IPS-NIHi7 (cell line): ENCODE measurements around the gene CD8B2.
"Not testable (repeated sequence)": the region's sequence is repeated elsewhere in the genome, so short reads cannot be mapped to it uniquely, and the experiment has no call there.

ENCODE experiments used
- DNase-seq: peaks from one replicate; pipeline ENCODE4 v3.0.0; 2012; ENCODE audit warnings: mixed read lengths; ENCODE audit errors: extremely low spot score

CD8B2 gene

DNA sequence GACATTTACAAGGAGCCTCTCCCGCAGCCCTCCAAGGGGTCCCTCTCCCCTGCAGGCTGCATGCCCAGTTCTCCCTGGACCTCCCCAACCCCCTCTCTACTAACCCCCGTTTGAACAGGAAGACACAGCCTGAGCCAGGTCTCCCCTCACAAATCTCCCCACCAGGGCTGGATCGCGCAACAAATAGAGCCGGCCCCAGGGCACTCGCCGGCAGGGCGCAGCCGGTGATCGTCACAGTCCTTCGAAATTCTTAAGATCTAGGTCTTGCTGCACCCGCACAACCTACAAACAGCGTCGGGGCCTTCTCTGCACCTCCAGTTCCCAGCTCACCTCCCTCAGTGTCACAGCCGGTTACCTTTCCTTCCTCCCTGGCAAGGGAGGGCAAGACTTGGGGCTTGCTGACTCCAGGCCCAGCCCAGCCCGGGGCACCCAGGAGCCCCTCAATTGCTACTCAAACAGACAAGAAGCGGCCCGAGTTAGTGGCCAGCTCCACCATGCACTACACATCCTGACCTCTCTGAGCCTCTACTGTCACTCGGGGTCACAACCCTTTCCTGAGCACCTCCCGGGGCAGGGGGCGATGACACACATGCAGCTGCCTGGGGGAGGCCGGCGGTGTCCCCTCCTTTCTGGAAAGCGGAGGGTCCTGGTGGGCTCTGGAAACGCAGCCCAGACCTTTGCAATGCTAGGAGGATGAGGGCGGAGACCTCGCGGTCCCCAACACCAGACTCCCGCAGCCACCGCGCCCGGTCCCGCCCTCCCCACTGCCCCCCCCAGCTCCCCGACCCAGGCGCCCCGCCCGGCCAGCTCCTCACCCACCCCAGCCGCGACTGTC is at the start of gene CD8B2:
Gene CD8B2 (plus strand): TSS at position 814 of the 835 bp plus-strand sequence. CDS start 63 bp downstream, outside the sequence.
- not testable (repeated sequence) for DNase-seq

DNA sequence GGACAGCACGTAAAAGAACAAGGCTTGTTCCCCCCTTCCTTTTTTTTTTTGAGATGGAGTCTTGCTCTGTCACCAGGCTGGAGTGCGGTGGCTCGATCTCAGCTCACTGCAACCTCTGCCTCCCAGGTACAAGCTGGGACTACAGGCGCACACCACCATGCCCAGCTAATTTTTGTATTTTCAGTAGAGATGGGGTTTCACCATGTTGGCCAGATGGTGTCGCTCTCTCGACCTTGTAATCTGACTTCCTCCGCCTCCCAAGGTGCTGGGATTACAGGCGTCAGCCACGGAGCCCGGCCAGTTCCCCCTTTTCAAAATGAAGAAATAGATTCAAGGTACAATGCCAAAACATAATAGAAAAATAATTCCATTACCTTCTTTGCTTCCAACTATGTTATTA is 25.3 kb upstream of the CD8B2 start:
- not testable (repeated sequence) for DNase-seq

DNA sequence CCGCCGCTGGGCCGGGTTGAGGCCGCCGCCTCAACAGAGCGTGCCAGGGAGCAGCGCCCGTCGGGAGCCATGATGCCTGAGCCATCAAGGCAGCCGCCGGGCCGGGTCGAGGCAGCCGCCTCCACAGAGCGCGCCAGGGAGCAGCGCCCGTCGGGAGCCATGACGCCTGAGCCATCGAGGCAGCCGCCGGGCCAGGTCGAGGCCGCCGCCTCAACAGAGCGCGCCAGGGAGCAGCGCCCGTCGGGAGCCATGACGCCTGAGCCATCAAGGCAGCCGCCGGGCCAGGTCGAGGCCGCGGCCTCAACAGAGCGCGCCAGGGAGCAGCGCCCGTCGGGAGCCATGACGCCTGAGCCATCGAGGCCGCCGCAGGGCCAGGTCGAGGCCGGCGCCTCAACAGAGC is 19.6 kb upstream of the CD8B2 start:
- not testable (repeated sequence) for DNase-seq

DNA sequence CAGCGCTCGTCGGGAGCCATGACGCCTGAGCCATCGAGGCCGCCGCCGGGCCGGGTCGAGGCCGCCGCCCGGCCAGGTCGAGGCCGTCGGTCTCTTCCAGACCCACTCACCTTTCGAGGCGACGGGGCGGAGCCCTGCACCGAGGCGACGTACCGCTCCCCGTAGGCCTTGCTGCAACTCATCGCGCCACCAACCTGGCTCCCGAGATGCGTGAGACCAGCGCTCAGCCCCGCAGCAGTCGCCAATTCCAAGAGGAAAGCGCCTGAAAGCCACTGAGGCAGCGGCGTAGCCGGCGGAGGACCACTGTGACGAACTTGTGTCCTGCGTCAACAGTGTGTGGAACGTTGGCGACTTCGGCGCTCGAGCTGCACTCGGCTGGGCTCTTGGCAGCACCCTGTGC is 19.1 kb upstream of the CD8B2 start, which contains the start of gene RGPD3:
Gene RGPD3 (minus strand): TSS at position 307 of the 400 bp plus-strand sequence. CDS start 125 bp downstream, at position 182.
- DNase-seq = not testable (repeated sequence)

DNA sequence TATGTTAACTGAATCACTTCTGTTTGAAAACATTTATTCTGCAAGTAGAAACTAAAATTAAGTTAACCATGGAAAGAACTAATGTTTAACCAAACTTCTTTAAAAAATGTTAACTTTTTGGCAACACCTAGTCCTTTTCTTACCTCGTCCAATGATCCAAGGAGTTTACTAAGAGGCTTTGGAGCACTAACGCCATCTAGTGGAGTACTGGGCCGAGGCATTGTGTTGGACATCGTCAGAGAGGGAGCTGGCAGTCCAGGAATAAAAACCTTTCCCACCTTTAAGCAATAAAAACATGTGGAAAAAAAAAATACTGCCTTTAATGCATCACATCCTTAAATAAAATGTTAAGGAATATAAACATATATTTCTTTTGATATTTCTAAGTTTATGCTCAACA is 16.5 kb upstream of the CD8B2 start:
- not testable (repeated sequence) for DNase-seq

DNA sequence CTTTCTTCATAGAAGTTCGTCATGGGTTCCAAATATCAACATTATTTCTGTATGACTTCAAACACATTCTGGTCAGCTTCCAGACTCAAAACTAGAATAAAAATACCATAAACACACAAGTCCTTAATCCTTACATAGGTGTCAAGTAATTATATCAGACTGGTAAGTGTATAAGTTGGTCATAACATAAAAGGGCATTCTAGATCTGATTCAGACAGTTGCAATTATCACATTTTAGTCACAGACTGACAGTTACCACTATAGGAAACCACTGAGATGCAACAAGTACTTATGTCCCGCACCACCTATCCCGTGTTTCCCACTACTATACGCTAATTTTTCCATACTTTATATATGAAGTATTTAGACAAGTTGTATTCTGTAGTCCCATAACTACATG is 9.5 kb upstream of the CD8B2 start:
- DNase-seq = not testable (repeated sequence)

DNA sequence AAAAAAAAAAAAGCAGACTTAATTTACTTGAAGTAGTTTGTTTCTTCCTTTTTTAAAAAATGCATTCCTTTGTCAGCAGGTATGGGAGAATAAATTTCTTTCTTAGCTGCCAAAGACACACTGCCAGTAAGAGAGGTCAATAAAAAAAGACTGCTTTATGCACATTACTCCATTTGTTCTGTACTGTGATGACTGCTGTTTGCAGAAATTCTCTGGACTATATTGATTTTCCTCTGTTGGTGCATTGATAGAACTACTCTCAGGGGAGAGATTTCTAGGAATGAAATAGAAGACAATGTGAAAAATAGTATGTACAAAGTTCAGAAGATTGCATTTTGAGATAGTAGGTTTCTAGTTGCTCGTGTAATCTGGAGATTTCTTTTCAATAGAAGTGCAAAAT is 7.6 kb upstream of the CD8B2 start:
- DNase-seq = not testable (repeated sequence)

DNA sequence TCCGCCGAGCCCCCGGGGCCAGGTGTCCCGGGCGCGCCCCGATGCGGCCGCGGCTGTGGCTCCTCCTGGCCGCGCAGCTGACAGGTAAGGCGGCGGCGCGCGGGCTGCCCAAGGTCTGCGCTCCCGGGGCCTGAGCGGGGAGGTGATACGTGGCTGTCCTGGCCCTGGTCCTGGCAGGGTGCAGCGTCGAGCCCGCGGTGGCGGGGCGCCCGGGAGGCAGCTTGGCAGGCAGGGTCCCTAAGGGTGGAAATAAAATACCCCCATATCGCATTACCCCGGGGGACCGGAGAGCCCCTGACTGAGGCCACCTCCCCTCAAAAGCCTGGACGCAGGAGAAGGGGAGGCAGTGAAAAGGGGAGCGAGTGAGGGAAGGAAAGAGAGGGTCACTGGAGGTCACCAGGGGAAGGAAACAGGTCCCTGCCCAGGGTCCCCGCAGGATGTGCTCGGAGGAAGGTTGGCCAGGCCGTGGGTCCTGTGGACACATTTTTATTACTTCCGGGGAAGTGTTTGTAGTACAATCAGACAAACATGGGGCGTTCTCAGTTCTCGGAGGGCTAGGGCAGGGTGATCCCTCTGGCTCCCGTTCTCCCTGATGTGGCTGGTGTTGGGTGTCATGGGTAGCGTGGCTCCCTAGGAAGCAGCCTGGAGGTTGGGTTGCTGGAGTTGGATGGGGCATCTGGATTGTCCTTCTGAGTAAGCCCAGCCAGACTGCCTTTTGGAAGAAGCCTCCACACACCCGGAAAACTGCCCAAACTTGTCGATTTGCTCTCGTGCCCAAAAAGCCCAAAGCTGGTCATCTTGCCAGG is 425 bp downstream of the CD8B2 start:
- peak; percentile 26 for DNase-seq

DNA sequence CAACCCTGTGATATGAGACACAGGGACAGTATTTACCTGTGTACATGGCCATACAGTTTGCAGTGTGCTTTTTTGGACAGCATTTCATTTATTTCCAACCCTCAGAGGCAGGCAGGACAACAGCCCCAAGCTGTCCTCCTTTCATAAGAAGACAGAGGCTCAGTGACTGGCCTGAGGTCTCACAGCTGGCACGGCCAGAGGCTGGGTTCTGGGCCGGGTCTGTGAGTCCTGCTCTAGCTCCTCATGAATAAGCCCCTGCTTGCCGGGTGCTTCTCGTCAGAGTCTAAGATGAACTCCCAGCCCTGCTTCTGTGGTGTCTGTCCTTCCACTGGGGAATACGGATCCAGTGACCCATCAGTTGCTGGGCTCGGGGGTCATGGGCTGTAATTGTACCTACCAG is 2.5 kb downstream of the CD8B2 start:
- DNase-seq = not testable (repeated sequence)

DNA sequence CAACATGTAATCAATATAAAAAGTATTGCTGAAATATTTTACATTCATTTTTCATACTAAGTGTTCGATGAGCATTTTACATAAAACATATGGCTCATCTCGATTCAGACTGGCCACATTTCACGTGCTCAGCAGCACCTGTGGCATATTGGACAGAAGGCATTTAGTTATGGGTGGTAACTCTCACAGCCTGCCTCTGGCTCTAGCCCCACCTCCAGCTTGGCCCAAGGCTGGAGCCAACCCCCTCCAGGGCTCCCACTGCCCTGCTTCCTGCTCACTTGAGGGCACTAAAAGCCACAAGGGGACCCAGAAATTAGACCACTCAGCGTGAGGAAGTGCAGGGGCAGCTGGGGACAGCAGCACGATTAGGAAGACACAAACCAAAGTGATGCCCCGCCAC is 5.2 kb downstream of the CD8B2 start:
- DNase-seq = not testable (repeated sequence)

DNA sequence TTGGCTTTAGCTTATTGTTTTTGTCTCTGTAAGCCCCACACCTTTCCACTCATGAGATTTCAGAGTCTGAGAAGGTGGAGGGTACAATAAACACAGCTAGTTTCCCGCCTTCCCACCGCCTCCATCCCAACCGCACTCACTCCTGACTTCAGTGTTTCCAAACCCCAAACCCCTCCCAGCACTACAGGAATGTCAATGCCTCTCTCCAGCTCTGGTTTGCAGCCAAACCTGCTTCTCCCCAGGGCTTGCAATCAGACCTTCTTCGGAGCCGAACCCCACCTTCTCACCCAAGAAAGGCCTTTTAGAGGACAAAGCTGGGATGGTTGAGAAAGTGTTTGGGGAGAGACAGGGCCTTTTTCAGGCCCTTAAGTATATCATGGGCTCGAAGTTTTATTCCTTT is 5.7 kb downstream of the CD8B2 start:
- peak; percentile 12 for DNase-seq

DNA sequence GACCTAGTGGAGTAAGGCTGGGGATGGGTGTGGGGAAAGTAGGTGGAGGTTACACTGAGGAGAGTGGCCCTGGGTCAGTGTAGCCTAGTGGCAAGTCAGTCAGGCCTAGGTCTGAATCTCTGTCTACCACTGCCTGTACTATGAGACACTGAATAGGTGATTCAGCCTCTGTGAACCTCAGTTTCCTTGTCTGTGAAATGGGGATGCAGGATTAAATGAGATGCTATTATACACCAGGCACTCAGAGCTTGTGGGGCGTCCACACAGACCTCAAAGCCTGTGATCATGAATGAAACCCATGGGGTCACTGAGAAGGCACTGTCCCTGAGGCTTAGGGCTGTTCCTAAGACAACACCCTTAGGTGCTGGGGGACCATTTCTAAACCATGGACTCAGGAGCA is 11.4 kb downstream of the CD8B2 start:
- DNase-seq = not testable (repeated sequence)

DNA sequence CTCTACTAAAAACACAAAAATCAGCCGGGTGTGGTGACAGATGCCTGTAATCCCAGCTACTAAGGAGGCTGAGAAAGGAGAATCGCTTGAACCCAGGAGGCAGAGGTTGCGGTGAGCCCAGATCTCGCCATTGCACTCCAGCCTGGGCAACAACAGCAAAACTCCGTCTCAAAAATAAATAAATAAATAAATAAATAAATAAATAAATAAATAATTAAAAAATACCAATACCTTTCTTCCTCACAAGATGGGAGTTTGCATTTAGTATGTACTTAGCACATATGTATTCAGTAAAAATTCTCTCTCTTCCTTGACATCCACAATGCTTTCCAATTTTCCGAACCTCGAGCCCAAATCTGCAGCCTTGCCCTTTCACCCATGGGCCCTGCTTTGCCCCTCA is 13.2 kb downstream of the CD8B2 start:
- DNase-seq = not testable (repeated sequence)

DNA sequence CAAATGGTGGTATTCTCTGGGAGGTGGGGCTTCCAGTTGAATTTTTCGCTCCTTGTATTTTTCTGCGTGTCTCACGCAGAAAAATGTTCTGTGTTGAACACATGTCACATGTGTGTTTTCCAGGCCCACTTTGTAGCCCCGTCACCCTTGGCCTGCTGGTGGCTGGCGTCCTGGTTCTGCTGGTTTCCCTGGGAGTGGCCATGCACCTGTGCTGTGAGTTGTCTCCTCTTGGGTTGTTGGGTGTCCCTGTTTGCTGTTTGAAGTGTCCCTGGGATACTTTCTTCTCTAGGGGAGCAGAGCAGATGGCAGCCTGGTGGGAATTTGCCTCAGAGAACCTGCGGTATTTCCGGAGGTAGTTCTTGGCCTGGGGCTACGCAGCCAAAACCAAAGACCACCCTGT is 15.2 kb downstream of the CD8B2 start:
- not testable (repeated sequence) for DNase-seq

DNA sequence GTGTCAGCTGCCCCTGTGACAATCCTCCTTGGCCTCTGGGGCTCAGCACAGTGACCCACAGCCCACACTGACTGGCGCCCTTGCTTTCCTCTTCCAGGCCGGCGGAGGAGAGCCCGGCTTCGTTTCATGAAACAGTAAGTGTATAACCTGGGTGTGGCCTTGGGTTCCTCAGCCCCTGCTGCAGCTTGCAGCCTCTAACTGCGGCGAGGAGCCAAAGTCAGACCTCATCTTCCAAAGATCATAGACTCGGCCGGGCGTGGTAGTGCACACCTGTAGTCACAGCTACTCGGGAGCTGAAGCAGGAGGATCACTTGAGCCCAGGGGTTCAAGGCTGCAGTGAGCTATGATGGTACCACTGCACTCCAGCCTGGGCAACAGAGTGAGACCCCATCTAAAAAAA is 17.0 kb downstream of the CD8B2 start:
- not testable (repeated sequence) for DNase-seq

DNA sequence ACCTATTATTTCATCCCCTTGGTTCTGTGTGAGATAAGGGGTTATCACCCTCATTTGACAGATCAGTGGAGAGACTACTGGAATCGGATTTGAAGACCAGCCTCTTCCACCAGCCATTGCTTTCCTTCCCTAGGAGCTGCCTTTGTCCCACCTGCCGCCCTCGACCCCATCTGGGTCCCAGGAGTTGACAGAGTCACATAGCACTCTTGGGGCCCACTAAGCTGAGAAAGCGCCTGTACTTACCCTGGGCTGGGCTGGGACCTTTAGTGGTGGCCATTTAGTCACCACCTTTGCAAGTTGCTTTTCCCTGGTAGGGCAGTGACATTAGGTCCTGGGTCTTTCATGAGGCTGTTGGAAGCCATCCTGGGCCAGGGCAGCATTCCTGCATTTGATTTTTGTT is 17.6 kb downstream of the CD8B2 start:
- DNase-seq = not testable (repeated sequence)

DNA sequence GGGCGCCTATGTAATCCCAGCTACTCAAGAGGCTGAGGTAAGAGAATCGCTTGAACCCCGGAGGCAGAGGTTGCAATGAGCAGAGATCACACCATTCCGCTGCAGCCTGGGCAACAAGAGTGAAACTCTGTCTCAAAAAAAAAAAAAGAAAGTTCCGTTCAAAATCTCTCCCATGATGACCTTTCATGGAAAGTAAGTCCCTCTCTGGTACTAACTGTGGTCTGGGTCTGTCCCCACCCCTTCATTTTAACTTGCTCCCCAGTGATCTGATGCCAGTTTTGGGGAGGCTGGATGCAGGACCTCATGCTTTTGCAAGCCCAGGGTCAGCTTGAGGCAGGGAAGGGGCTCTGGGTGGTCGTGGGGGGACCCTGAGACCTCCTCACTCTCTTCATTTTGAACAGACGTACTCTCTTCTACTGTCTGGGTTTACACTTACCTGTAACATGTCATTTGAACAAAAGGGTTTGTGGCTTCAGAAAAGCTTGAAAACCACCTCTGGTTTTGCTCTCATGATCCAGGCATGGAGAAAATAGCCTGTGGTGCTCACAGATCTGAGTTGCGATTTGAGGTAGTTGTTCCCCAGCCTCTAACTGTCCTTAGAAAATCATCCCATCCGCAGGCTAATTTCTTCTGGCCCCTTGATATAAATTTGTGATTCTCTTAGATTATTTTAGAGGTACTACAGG is 19.0 kb downstream of the CD8B2 start:
- DNase-seq = not testable (repeated sequence)

DNA sequence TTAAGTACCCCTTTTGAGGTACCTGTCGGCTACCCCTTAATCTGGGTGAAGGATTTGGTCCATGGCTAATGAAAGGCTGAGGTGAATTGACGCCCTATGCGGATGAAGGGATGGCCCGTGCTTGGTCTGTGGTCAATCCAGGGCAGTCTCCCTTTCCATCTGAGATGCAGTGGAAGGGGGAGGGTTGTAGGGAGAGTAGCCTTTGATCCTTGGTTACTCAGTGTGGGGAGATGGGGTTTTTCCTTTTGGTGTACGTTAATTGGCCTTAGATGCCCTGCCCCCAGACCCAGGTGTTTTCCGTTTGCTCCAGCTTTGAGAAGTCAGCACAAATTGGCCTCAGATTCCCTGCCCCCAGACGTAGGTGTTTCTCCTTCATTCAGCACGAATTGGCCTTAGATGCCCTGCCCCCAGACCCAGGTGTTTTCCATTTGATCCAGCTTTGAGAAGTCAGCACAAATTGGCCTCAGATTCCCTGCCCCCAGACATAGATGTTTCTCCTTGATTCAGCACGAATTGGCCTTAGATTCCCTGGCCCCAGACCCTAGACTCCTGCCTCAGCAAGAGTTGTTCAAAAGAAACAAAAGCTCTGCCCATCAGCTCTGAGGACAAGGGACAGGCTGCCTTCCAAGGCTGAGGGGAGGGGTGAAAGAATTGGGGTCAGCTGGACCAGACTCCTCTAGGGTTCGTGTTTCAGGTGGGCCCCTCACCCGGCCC is 21.7 kb downstream of the CD8B2 start:
- not testable (repeated sequence) for DNase-seq

DNA sequence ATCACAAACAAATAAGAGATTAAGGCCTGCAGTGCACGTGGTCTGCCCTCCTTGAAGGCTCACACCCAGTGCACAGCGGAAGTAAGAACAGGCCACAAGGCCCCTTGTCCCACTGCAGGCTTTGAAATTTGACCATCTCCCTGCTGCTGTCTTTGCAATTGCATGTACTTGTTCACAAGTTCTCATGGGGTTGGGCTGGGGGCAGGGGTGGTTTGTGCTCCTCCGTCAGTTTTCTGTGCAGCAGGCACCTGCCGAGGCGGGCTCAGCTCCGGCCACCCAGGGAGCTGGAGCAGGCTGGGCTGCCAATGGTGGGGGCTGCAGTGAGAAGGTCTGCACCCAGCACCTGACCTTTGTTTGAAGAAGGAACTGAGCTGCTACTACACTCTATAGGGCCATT is 22.2 kb downstream of the CD8B2 start:
- DNase-seq = not testable (repeated sequence)

DNA sequence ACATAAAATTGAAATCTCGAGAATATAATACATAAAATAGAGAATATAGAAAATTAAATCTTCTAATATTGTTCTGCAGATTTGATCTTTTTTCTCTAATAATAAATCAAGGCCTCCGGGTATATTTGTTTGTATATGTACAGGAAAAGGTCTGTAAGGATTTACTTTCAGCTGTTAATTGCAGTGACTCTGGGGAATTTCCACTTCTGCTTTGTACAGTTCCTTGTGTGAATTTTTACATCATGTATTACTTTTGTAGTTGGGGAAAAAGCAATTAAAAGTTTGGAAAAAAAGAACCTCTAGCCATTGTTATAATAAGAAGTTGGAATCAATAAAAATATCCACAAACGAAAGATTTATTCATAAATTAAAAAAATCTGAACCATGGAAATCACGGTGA is 23.6 kb downstream of the CD8B2 start:
- DNase-seq = not testable (repeated sequence)

DNA sequence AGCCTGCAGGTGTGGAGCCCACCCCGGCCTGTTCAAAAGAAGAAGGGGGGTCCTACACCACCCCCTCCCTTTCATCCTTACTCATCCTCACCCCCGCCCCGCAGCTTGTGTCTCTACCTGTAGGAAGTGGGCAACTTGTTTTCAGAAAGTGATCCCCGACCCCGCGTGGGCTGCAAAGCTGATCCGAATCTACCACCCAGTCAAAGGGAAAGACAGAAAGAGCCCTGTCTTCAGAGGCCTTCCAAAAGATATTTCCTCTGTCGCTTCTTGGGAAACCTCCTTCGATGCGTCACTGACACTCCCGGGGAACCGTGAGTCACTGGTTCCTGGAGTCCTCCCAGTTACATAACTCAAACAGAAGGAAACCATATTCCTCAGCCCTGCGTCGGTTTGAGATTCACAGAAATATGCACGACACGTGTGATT is 24.3 kb downstream of the CD8B2 start:
- not testable (repeated sequence) for DNase-seq
